ENCODE measurements around the gene RBBP6. TPM values are rescaled to one million over a fixed set of nuclear protein-coding genes. Genes with fewer than 3 reads are reported as not detected.

The RBBP6 gene
- total and polyA plus RNA-seq, 9 of the 15 experiments (the other 6 are each of a cell fraction or from before 2014, with no cell fraction given) = 19.2 to 76.6 (median 42.7) TPM

GRCh38 chr16:24505959-24506358 is 33.4 kb upstream of the RBBP6 start (continued):
- TF ChIP-seq RHOXF2B (CRISPR knock-in tag; conservative IDR thresholded peaks at IDR 0.05) (no peak), CAMTA2 (CRISPR knock-in tag; conservative IDR thresholded peaks at IDR 0.05) (no peak), SFPQ (IDR thresholded peaks at IDR 0.05; ENCODE audit: low read depth, low read length) (no peak), ZBTB11 (CRISPR knock-in tag; IDR thresholded peaks at IDR 0.05) (no peak), ZNF239 (CRISPR knock-in tag; IDR thresholded peaks at IDR 0.05) (no peak), ATF1 (CRISPR knock-in tag; IDR thresholded peaks at IDR 0.05) (no peak), ATF1 (tag; IDR thresholded peaks at IDR 0.05) (no peak), BRF1 (IDR thresholded peaks at IDR 0.05; ENCODE audit: borderline replicate concordance, extremely low read depth, insufficient read length) (no peak), IRF9 (tag; IDR thresholded peaks at IDR 0.05) (no peak), SRSF9 (IDR thresholded peaks at IDR 0.05; ENCODE audit: borderline replicate concordance, low read depth, low read length) (no peak), FOSL1 (tag; conservative IDR thresholded peaks at IDR 0.05) (peak; percentile 59), SNAPC5 (CRISPR knock-in tag; IDR thresholded peaks at IDR 0.05) (no peak), POLR2AphosphoS5 (IDR thresholded peaks at IDR 0.05; ENCODE audit: control insufficient read depth, insufficient read depth, low read depth, low read length) (no peak)
